H9 (cell line): ENCODE data around the gene LOXHD1. TPM values are rescaled to one million over a fixed set of nuclear protein-coding genes. Genes with fewer than 3 reads are reported as not detected.

Source experiments
- DNase-seq: peaks from one replicate; pipeline ENCODE4 v3.0.0-alpha.2; 2017
- H2AFZ ChIP-seq: one replicate; pipeline ENCODE4 v1.6.1; 2013; ENCODE audit warnings: mild to moderate bottlenecking, low read length, control low read depth, moderate library complexity
- H2AK5ac ChIP-seq: 2 replicates; pipeline ENCODE4 v1.6.1; 2013; ENCODE audit warnings: low read length, control low read depth, mixed read lengths; ENCODE audit not compliant: insufficient read length
- H2BK120ac ChIP-seq: one replicate; pipeline ENCODE4 v1.6.1; 2013; ENCODE audit warnings: low read depth, mild to moderate bottlenecking, low read length, control low read depth, inconsistent platforms; ENCODE audit not compliant: poor library complexity, severe bottlenecking
- H2BK12ac ChIP-seq: 2 replicates; pipeline ENCODE4 v1.6.1; 2013; ENCODE audit warnings: low read length, control low read depth, mixed read lengths, low read depth; ENCODE audit not compliant: insufficient read length
- H2BK15ac ChIP-seq: 2 replicates; pipeline ENCODE4 v1.6.1; 2013; ENCODE audit warnings: low read depth, low read length, control low read depth
- H2BK20ac ChIP-seq: one replicate; pipeline ENCODE4 v1.6.1; 2013; ENCODE audit warnings: low read depth, mild to moderate bottlenecking, low read length, control low read depth, inconsistent platforms; ENCODE audit not compliant: poor library complexity, severe bottlenecking
- H2BK5ac ChIP-seq: 2 replicates; pipeline ENCODE4 v1.6.1; 2013; ENCODE audit warnings: low read length, control low read depth, mixed read lengths; ENCODE audit not compliant: insufficient read length
- H3K14ac ChIP-seq: 2 replicates; pipeline ENCODE4 v1.6.1; 2013; ENCODE audit warnings: low read length, control low read depth; ENCODE audit not compliant: insufficient read depth
- H3K18ac ChIP-seq: 2 replicates; pipeline ENCODE4 v1.6.1; 2013; ENCODE audit warnings: low read depth, mild to moderate bottlenecking, mixed read lengths, low read length, control low read depth; ENCODE audit not compliant: insufficient read length
- H3K23ac ChIP-seq: 2 replicates; pipeline ENCODE4 v1.6.1; 2013; ENCODE audit warnings: low read length, control low read depth, mixed read lengths, low read depth; ENCODE audit not compliant: insufficient read length
- H3K23me2 ChIP-seq: 2 replicates; pipeline ENCODE4 v1.6.1; 2013; ENCODE audit warnings: low read depth, mild to moderate bottlenecking, mixed read lengths, low read length, control low read depth; ENCODE audit not compliant: insufficient read length, poor library complexity, severe bottlenecking
- H3K27ac ChIP-seq: 2 replicates; pipeline ENCODE4 v1.5.1; 2013; ENCODE audit warnings: low read length, control low read depth, mixed read lengths, low read depth; ENCODE audit not compliant: insufficient read length
- H3K27me3 ChIP-seq: 2 replicates; pipeline ENCODE4 v1.6.1; 2013; ENCODE audit warnings: low read length, control low read depth, inconsistent platforms; ENCODE audit not compliant: insufficient read depth
- H3K4ac ChIP-seq: 2 replicates; pipeline ENCODE4 v1.6.1; 2013; ENCODE audit warnings: low read depth, mild to moderate bottlenecking, control low read depth, inconsistent platforms, low read length, moderate library complexity
- H3K4me1 ChIP-seq: 2 replicates; pipeline ENCODE4 v1.6.1; 2013; ENCODE audit warnings: low read length, control low read depth, inconsistent platforms; ENCODE audit not compliant: insufficient read depth
- H3K4me2 ChIP-seq: 2 replicates; pipeline ENCODE4 v1.6.1; 2013; ENCODE audit warnings: low read length, control low read depth, mixed read lengths; ENCODE audit not compliant: insufficient read length, insufficient read depth
- H3K56ac ChIP-seq: 2 replicates; pipeline ENCODE4 v1.6.1; 2013; ENCODE audit warnings: low read depth, mild to moderate bottlenecking, mixed read lengths, low read length, control low read depth; ENCODE audit not compliant: insufficient read length
- H3K79me1 ChIP-seq: 2 replicates; pipeline ENCODE4 v1.6.1; 2013; ENCODE audit warnings: low read depth, mild to moderate bottlenecking, moderate library complexity, low read length, control low read depth, inconsistent platforms; ENCODE audit not compliant: insufficient read depth, poor library complexity, severe bottlenecking
- H3K79me2 ChIP-seq: 2 replicates; pipeline ENCODE4 v1.6.1; 2013; ENCODE audit warnings: low read length, control low read depth, inconsistent platforms; ENCODE audit not compliant: insufficient read depth
- H3K9ac ChIP-seq: 2 replicates; pipeline ENCODE4 v1.6.1; 2013; ENCODE audit warnings: low read length, control low read depth, mixed read lengths; ENCODE audit not compliant: insufficient read length; ENCODE audit errors: extremely low read depth
- H3K9me3 ChIP-seq: one replicate; pipeline ENCODE4 v1.6.1; 2013; ENCODE audit warnings: low read depth, low read length, inconsistent platforms; ENCODE audit not compliant: control insufficient read depth
- H3T11ph ChIP-seq: one replicate; pipeline ENCODE4 v1.6.1; 2013; ENCODE audit warnings: mild to moderate bottlenecking, low read length, control low read depth, inconsistent platforms
- H4K20me1 ChIP-seq: one replicate; pipeline ENCODE4 v1.6.1; 2013; ENCODE audit not compliant: control insufficient read depth, insufficient read length, insufficient read depth
- H4K5ac ChIP-seq: 2 replicates; pipeline ENCODE4 v1.6.1; 2013; ENCODE audit warnings: low read depth, mild to moderate bottlenecking, mixed read lengths, low read length, control low read depth; ENCODE audit not compliant: insufficient read length
- H4K8ac ChIP-seq: replicated peaks from 2 replicates; pipeline ENCODE4 v1.6.1; 2013; ENCODE audit warnings: low read length, control low read depth, mixed read lengths, low read depth; ENCODE audit not compliant: insufficient read length
- H4K91ac ChIP-seq: 2 replicates; pipeline ENCODE4 v1.6.1; 2013; ENCODE audit warnings: low read depth, mild to moderate bottlenecking, moderate library complexity, mixed read lengths, low read length, control low read depth; ENCODE audit not compliant: insufficient read length
- H3K27ac Mint-ChIP-seq, 3 experiments: 2 replicates in 2 of 3; 3 replicates in 1 of 3; pipeline ENCODE4 v1.8.0; 2020 to 2021; ENCODE audit warnings: mixed read lengths in 3 of 3, mild to moderate bottlenecking in 1 of 3, moderate library complexity in 1 of 3
- H3K27me3 Mint-ChIP-seq: 2 replicates; pipeline ENCODE4 v1.8.0; 2021; ENCODE audit warnings: low read depth, mild to moderate bottlenecking, moderate library complexity, mixed read lengths
- H3K36me3 Mint-ChIP-seq, 3 experiments: 2 replicates in 2 of 3; 3 replicates in 1 of 3; pipeline ENCODE4 v1.8.0; 2020 to 2021; ENCODE audit warnings: low read depth in 3 of 3, mixed read lengths in 3 of 3; ENCODE audit not compliant: insufficient read depth in 1 of 3
- H3K4me1 Mint-ChIP-seq, 2 experiments: 2 replicates each; pipeline ENCODE4 v1.8.0; 2020; ENCODE audit warnings: mixed read lengths in 2 of 2
- H3K4me3 Mint-ChIP-seq, 2 experiments: 2 replicates in 1 of 2; 3 replicates in 1 of 2; pipeline ENCODE4 v1.8.0; 2020 to 2021; ENCODE audit warnings: mild to moderate bottlenecking in 2 of 2, mixed read lengths in 2 of 2, moderate library complexity in 1 of 2
- H3K9me3 Mint-ChIP-seq, 2 experiments: 2 replicates in 1 of 2; 3 replicates in 1 of 2; pipeline ENCODE4 v1.8.0; 2020; ENCODE audit warnings: mild to moderate bottlenecking in 2 of 2, mixed read lengths in 2 of 2, moderate library complexity in 1 of 2
- CTCF ChIP-seq: fragments of 200-600 bp; sonication (generic); conservative IDR thresholded peaks from 3 replicates; pipeline ENCODE4 v1.8.0; 2021; ENCODE audit warnings: antibody characterized with exemption, mild to moderate bottlenecking
- WGBS: extraction: QIAGEN DNeasy Blood & Tissue Kit; methylation state at CpG from one replicate; pipeline ENCODE4 v1.1.7; 2013; ENCODE audit warnings: missing lambda C conversion rate, low lambda C conversion rate, mixed read lengths; ENCODE audit not compliant: insufficient read length; ENCODE audit errors: extremely low coverage; 5-methylcytosine and 5-hydroxymethylcytosine counted together
- total RNA-seq: library from RNA; stranded (reverse); gene quantifications from 2 replicates; pipeline ENCODE4 v1.2.1, GENCODE V29; 2021

LOXHD1 gene
- total RNA-seq, 1 experiment from 2014 or later, result 0.07 TPM

GRCh38 chr18:46475390-46475752 is 181.6 kb downstream of the LOXHD1 start:
- no peaks in the 10 kb centered on the region; a peak in 1 of 5 replicates for H3K9me3 Mint-ChIP-seq

More at GRCh38 chr18:46475390-46475752, 181.6 kb downstream of the LOXHD1 start:
- Histone ChIP-seq H3K4ac (no peak overlapping the region), H2BK12ac (no peak overlapping the region), H3K56ac (no peak overlapping the region), H4K91ac (no peak overlapping the region), H4K8ac (no peak overlapping the region), H2AK5ac (no peak overlapping the region), H3K23me2 (no peaks in the 10 kb centered on the region), H3K14ac (no peak overlapping the region), H3K4me2 (no peak overlapping the region), H3K79me1 (no peaks in the 10 kb centered on the region), H3K27ac (no peak overlapping the region), H2AFZ (no peak overlapping the region), H3T11ph (no peak overlapping the region), H3K9ac (no peak overlapping the region), H2BK15ac (no peak overlapping the region), H2BK5ac (no peak overlapping the region), H4K20me1 (no peaks in the 10 kb centered on the region), H4K5ac (no peak overlapping the region), H3K9me3 (no peaks in the 10 kb centered on the region), H3K4me1 (peaks cover 2% of the 10 kb centered on the region; the same call in 1 of the 2 replicates), H2BK20ac (no peak overlapping the region), H3K18ac (no peak overlapping the region), H3K79me2 (no peaks in the 10 kb centered on the region), H3K27me3 (no peaks in the 10 kb centered on the region), H3K23ac (no peak overlapping the region), H2BK120ac (no peak overlapping the region)
- Mint-ChIP-seq H3K36me3 (no peaks in the 10 kb centered on the region), H3K4me3 (no peak overlapping the region), H3K27ac (no peak overlapping the region; a peak in 1 of 7 replicates), H3K4me1 (peaks cover 5 to 6% of the 10 kb centered on the region in 2 experiments; a peak in 3 of 4 replicates), H3K27me3 (peaks cover 2% of the 10 kb centered on the region; the same call in 1 of the 2 replicates)
- TF ChIP-seq CTCF, result no peak
- WGBS, result no CpG with 5 or more reads among the region's 4 CpGs
- peak; percentile 17 for DNase-seq
